ENCODE data around the gene CD200R1L. TPM values are rescaled to one million over a fixed set of nuclear protein-coding genes. Genes with fewer than 3 reads are reported as not detected.

CD200R1L gene
- total and polyA plus RNA-seq, 2 of the 4 experiments (the other 2 are of a cell fraction), result not detected

DNA sequence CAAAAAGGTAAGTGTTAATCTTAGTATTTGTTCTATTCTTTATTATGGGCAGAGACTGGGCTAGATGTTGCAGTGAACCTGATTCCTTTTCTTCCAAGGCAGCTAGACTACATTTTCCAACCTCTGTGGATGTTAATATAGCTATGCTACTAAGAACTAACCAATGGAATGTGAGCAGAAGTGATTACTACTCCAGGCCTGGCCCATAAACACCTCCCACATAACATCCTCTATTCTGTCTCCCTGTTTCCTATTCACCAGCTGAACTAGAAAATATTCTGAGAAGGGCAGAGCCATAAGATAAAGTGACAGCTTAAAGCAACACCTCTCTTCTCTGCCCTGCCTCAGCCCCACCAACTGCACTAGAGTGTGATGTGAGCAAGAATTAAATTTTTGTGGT is 29.4 kb downstream of the CD200R1L start:
- DNase-seq (peak; percentile 54), ATAC-seq (ENCODE audit: low read depth) (peak; percentile 31)
- intact Hi-C loops (cut with micrococcal nuclease), result no loop called here
- BruUV-seq (replicated peaks), result no TSS peak
- peak overlapping the region; percentile 41; the same call in 1 of the 2 replicates for H4K5ac ChIP-seq (ENCODE audit: low read depth, low read length)
- H2AK5ac ChIP-seq (ENCODE audit: low read depth, low read length), result peak overlapping the region; percentile 42
- peak overlapping the region; percentile 57 for H2BK5ac ChIP-seq (ENCODE audit: low read depth, low read length, poor library complexity, severe bottlenecking)
- H3K4me3 ChIP-seq (ENCODE audit: insufficient read depth, low read depth, low read length), result no peak overlapping the region
- H3K4me1 ChIP-seq (ENCODE audit: control insufficient read depth, insufficient read depth, low read length), result peaks cover 24% of the 10 kb centered on the region
- no peak for TF ChIP-seq POLR2A (IDR thresholded peaks at IDR 0.05; ENCODE audit: low read depth, low read length)
- no peak for TF ChIP-seq RFX5 (IDR thresholded peaks at IDR 0.05; ENCODE audit: low read depth, low read length)
- TF ChIP-seq USF2 (IDR thresholded peaks at IDR 0.05; ENCODE audit: low read depth, low read length), result no peak
- no peak for TF ChIP-seq NFE2L2 (IDR thresholded peaks at IDR 0.05; ENCODE audit: low read depth, low read length)
- TF ChIP-seq CHD1 (IDR thresholded peaks at IDR 0.05; ENCODE audit: low read depth, low read length), result no peak
- TF ChIP-seq MAZ (IDR thresholded peaks at IDR 0.05; ENCODE audit: borderline replicate concordance, low read depth, low read length), result no peak
- TF ChIP-seq SMC3 (IDR thresholded peaks at IDR 0.05; ENCODE audit: low read depth, low read length), result no peak
- TF ChIP-seq FOS (IDR thresholded peaks at IDR 0.05; ENCODE audit: low read depth, low read length), result no peak
- TF ChIP-seq MXI1 (IDR thresholded peaks at IDR 0.05; ENCODE audit: borderline replicate concordance, low read depth, low read length), result no peak
- no peak for TF ChIP-seq RCOR1 (IDR thresholded peaks at IDR 0.05; ENCODE audit: insufficient replicate concordance, low read length)
- TF ChIP-seq RAD21 (IDR thresholded peaks at IDR 0.05; ENCODE audit: low read length), result no peak
- no peak for TF ChIP-seq BHLHE40 (IDR thresholded peaks at IDR 0.05; ENCODE audit: low read depth, low read length)
- TF ChIP-seq MAFK (IDR thresholded peaks at IDR 0.05; ENCODE audit: low read depth, low read length), result no peak
- no peak for TF ChIP-seq CEBPB (IDR thresholded peaks at IDR 0.05; ENCODE audit: low read depth, low read length)
- TF ChIP-seq ELK1 (IDR thresholded peaks at IDR 0.05; ENCODE audit: borderline replicate concordance, low read depth, low read length), result no peak
- peaks cover 9% of the 10 kb centered on the region for H3K9me1 ChIP-seq (ENCODE audit: insufficient read depth, low read length)
- H3K18ac ChIP-seq (ENCODE audit: low read depth, low read length), result peak overlapping the region; percentile 77; the same call in 1 of the 2 replicates
- no peak overlapping the region for H3K4me2 ChIP-seq (ENCODE audit: low read depth, low read length)
- H3K27me3 ChIP-seq (ENCODE audit: control insufficient read depth, insufficient read depth, low read length), result no peaks in the 10 kb centered on the region
- peak overlapping the region; percentile 69; the same call in 1 of the 3 replicates for H2BK15ac ChIP-seq (ENCODE audit: low read depth, low read length)
- H2BK20ac ChIP-seq (ENCODE audit: low read depth, low read length), result peak overlapping the region; percentile 61
- H2AK9ac ChIP-seq (replicated peaks; ENCODE audit: low read depth, low read length, poor library complexity), result no peak overlapping the region
- dilution Hi-C loops (cut with HindIII; ENCODE audit: low sequenced_read_pairs, unreplicated experiment), result no loop called here
- 0 out of 2 replicates have a peak overlapping the region, but pooled peaks have one; percentile 7 for H3K14ac ChIP-seq (replicated peaks; ENCODE audit: low read depth, low read length)
- no peaks in the 10 kb centered on the region for H4K20me1 ChIP-seq (ENCODE audit: insufficient read depth, low read length)
- H2AFZ ChIP-seq (replicated peaks; ENCODE audit: low read length, poor library complexity), result no peak overlapping the region
- no peak overlapping the region; a peak in 1 of 4 replicates for H4K8ac ChIP-seq (ENCODE audit: low read depth in 2 of 2, low read length in 2 of 2)
- ChIA-PET POLR2A (ENCODE audit: unreplicated experiment) (no interaction called here), CTCF (interaction anchor here (1.6 to 5.0 kb wide), 2 partner anchors 83 to 171 kb away, joined by 11 to 35 read pairs; no protein-coding TSS in a partner anchor)
- no peaks in the 10 kb centered on the region for H3K9me3 ChIP-seq (ENCODE audit: control insufficient read depth, insufficient read depth, low read length)
- peak overlapping the region; percentile 48; the same call in 1 of the 2 replicates for H3K4ac ChIP-seq (ENCODE audit: low read depth, low read length)
- peak overlapping the region; percentile 73 for H3K27ac ChIP-seq (ENCODE audit: insufficient read depth, low read length)
- H2BK120ac ChIP-seq (ENCODE audit: low read depth, low read length), result peak overlapping the region; percentile 60
- in situ Hi-C loops (cut with MboI; ENCODE audit: low sequenced_read_pairs), result loop anchor here (10.0 kb wide), 1 partner anchor 242 kb away; no protein-coding TSS in a partner anchor
- H4K91ac ChIP-seq (ENCODE audit: insufficient read depth, low read depth, low read length), result peak overlapping the region; percentile 49; the same call in 1 of the 2 replicates
- H3K79me1 ChIP-seq (ENCODE audit: low read depth in 1 of 2, low read length in 2 of 2), result no peaks in the 10 kb centered on the region
- no peak overlapping the region; the same call in 1 of the 2 replicates for H3K56ac ChIP-seq (ENCODE audit: extremely low read depth, insufficient read depth, low read length)
- no peak overlapping the region for H3K9ac ChIP-seq (ENCODE audit: low read depth, low read length)
- H3K36me3 ChIP-seq (ENCODE audit: control insufficient read depth, insufficient read depth, low read length), result no peaks in the 10 kb centered on the region
- peak overlapping the region; percentile 18; the same call in 1 of the 2 replicates for H3K23ac ChIP-seq (ENCODE audit: low read depth, low read length)
